GM12891 (cell line): Measurements from ENCODE around the gene NUP210L.

Experiments
- DNase-seq: peaks from one replicate; pipeline ENCODE4 v3.0.0; 2011; ENCODE audit warnings: low spot score; ENCODE audit not compliant: insufficient read length
- FAIRE-seq: peaks from 2 replicates; lab custom pipeline; 2011; peaks lifted over from hg19 to GRCh38; lab: Jason Lieb, UNC
- PAX5 ChIP-seq: IDR thresholded peaks from 2 replicates; pipeline ENCODE4 v1.6.1; 2011; ENCODE audit warnings: low read length, moderate library complexity, mild to moderate bottlenecking; ENCODE audit not compliant: insufficient read depth, severe bottlenecking
- POLR2A ChIP-seq: IDR thresholded peaks from 2 replicates; pipeline ENCODE4 v1.6.1; 2011; ENCODE audit warnings: low read depth, low read length, control low read depth
- POLR2AphosphoS5 ChIP-seq: IDR thresholded peaks from 2 replicates; pipeline ENCODE4 v1.6.1; 2011; ENCODE audit warnings: low read depth, low read length, control low read depth
- POU2F2 ChIP-seq: IDR thresholded peaks from 2 replicates; pipeline ENCODE4 v1.6.1; 2011; ENCODE audit warnings: low read depth, mild to moderate bottlenecking, control low read depth, low read length, moderate library complexity
- SPI1 ChIP-seq: IDR thresholded peaks from 2 replicates; pipeline ENCODE4 v1.6.1; 2011; ENCODE audit warnings: low read depth, low read length, control low read depth
- TAF1 ChIP-seq: IDR thresholded peaks from 2 replicates; pipeline ENCODE4 v1.6.1; 2011; ENCODE audit warnings: low read depth, low read length, control low read depth

The NUP210L gene

DNA sequence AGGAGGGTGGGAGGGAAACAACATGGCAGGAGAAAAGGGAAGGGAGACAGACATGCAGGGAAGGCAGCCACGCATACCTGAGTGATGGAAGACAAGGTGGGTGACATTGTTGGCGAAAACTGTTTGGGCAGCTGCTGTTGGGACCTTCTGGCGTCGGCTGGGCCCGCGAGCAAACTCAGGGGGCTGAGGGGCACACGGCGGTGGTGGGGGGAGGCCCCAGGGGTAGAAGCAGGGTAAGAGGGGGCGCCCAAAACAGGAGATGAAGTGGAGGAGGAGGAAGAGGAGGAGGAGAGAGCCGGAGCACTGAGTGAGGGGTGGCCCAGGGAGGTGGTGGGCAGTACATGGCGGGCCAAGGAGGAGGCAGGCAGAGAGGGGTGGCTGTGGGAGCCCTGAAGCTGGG is 203.7 kb downstream of the NUP210L start:
- no peak for FAIRE-seq
- DNase-seq: no peak
- TF ChIP-seq POU2F2 (no peak), TAF1 (no peak), POLR2AphosphoS5 (no peak), SPI1 (no peak), POLR2A (no peak), PAX5 (no peak)

DNA sequence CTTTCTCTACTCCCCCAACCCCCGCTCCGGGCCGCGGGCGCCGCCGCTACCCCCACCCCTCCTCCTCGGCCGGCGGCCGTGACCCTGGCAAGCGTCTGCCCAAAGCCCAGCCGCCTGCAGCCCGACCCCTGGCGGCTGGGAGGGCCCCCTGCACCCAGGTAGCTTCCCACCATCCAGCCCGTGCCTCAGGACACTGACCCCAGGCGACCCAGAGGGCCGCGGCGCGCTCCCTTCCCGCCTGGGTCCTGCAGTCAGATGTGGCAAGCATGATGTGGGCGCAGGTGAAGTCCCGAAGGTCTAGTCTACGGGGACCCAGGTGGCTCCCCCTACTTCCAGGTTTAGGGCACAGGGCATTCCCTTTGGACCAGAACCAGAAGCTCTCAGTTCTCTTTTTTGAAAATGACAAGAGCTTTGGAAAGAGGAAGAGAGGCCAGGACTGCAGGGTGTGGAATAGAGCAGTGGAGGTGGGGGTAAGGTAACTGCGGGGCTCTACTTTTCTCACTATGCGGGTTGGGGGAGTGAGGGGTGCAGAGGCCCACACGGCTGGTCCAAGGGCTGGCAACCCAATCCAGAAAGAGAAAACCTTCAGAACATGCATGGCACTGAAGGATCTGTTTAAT is 208.1 kb downstream of the NUP210L start, which contains the start of gene DENND4B:
Gene DENND4B (minus strand): TSS at position 97 of the 620 bp plus-strand sequence. CDS start 2,344 bp downstream, outside the sequence.
- DNase-seq: peak; percentile 97
- peak; percentile 85 for FAIRE-seq
- TF ChIP-seq PAX5 (no peak), POLR2AphosphoS5 (peak; percentile 15), POLR2A (no peak), TAF1 (no peak), SPI1 (peak; percentile 74)

DNA sequence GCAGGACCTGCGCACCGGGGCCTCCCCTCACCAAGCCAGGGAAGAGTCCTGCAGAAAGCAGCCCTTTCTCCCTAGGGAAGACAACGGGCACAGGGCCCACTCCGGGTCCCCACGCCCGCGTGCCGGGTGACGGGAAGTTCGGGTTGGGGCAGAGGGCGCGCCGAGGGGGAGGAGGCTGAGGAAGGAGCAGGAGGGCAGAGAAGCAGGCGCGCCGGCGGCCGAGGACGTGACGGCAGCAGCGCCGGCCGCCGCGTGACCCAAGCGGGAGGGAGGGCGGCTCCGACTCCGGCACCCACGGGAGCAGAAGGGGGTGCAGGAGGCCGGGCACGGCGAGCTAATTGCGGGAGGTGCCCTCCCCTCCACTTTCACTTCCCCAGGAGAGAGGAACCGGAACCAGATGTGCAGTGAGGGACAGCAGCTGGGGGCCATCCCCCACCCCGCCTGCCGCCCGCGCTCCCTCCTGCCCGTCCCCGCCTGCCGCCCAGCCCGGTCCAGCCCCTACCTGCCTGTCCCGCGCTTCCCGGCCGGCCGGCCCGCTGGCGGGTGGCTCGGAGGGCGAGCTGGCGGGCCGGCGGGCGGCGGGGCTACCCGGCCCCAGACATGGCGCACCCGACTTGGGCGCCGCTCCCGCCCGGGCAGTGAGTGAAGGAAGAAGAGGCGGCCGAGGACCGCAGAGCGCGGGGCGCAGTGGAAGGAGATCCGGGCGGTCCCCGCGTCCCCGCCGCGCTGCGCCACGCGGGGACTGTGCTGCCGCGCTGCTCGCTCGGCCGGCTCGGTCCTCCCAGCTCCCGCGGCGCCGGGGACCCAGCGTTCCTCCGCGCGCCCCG is 208.9 kb downstream of the NUP210L start:
- TF ChIP-seq TAF1 (no peak), PAX5 (peak; percentile 71), SPI1 (peak; percentile 99), POLR2AphosphoS5 (peak; percentile 68; the same call in 1 of the 2 replicates), POLR2A (peak; percentile 52; the same call in 1 of the 2 replicates), POU2F2 (peak; percentile 86)
- FAIRE-seq (peak; percentile 100), DNase-seq (peak; percentile 93)

DNA sequence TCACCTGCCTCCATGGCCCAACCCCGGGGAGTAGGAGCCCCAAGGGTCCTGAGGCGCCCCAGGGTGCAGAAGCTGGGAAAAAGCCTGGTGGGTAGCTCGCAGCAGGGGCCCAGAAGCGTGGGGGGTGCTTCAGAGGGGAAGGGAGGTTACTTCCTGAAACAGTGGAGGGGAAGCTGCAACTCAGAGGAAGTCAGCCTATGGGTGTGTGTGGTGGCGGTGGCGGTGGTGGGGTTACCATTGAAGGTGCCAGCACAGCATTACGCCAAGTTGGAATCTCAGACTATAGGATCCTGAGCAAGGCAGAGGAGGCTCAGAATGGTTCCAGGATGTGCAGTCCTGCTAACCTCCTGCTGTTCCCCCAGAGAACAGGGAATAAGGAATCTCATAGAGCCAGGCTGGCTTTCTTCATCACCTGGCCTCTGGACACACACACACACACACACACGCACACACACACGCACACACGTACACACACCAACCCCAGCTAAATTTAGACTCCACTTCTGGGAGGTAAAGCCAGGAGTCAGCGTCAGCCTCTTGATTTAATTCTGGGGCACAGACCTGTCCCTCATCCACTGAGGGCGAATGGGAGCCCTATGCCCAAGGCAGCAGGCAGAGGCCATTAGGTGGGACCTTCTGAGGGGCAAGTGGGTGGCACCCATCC is 209.6 kb downstream of the NUP210L start:
- DNase-seq (peak; percentile 82), FAIRE-seq (no peak)
- TF ChIP-seq POLR2AphosphoS5 (no peak; the same call in 1 of the 2 replicates), POLR2A (peak; percentile 73), SPI1 (peak; percentile 76)

DNA sequence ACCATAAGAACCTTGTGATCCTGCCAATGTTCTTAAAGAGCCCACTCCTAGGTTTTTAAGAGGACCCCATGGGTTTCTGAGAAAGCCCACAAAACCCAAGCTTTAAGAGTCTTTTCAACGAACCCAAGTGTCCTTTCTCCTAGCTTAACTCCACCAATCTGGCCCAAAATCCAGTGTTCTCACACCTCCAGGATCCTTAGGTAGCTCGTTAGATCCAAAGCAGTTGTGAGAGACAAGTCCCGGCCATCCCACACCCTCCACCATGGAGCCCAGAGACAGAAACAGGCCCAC is 210.1 kb downstream of the NUP210L start:
- no peak for TF ChIP-seq POLR2AphosphoS5
- TF ChIP-seq TAF1: no peak
- TF ChIP-seq SPI1: no peak
- no peak for TF ChIP-seq POU2F2
- no peak for TF ChIP-seq PAX5
- TF ChIP-seq POLR2A: no peak
- FAIRE-seq (no peak), DNase-seq (no peak)

DNA sequence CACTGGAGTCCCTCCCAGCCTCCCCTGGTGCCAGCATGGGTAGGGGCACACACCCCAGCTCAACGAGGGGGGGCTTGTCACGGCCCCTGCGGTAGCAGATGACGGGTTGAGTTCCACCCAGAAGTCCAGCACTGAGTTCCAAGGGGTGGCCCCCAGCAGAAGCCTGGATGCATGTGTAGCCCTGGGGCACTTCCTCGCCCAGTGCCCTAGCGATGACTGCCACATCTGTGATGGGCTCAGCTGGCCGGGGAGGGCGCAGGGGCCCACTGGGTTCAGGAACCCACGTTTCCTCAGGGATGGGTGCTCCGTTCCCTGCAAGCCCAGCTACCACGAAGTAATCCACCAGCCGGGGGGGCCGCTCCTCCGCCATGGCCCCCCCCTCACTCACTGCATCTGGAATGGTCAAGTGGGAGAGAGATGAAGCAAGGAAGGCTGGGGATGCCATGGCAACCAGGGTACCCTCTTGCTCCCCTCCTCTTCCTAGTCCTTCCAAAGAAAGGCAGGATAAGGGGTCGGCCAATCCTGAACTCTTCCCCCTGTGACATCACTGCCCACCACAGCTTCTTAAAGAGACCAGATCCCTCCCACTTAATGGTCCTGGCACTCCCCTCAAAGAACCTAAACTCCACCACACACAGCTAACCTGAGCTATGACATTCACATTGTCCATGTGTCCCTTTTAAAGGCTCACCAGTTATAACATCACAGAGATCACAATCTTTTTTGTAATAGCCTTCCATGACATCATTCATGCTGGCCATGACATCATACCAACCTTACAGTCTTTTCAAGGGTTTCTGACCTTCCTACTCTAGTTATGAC is 210.7 kb downstream of the NUP210L start:
- FAIRE-seq (peak; percentile 60), DNase-seq (no peak)
- no peak for TF ChIP-seq POU2F2
- no peak for TF ChIP-seq TAF1

DNA sequence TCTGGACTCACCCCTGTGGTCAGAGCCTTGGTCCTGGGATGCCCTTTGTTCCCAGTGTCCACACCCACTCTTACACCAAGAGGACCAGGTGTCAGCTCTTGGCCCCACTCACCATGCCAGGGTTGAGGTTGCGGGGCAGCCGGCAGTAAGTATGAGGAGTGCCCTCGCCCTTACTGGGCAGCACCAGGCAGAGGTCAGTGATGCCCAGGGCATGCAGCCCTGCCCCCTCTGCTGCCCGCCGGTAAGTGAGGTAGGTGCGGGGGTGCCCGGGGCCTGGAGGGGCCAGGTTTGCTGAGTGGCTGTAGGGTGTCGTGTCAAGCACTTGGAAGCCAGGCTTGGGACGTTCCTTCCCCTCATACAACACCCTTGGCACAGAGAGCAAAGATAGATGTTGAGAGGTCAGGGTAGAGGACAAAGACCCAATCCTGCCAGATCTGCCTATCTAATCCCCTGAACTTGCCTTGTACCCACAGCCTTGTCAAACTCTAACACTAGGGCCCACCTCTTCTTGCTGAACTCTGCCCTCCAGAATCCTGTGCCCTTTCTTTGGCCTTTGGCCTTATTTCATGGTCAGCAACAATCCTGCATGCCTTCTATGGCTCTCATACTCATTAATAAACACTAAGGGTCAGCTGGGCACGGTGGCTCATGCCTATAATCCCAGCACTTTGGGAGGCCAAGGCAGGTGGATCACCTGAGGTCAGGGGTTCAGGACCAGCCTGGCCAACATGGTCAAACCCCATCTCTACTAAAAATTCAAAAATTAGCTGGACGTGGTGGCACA is 211.9 kb downstream of the NUP210L start:
- TF ChIP-seq POLR2AphosphoS5 (0 out of 2 replicates have a peak, but pooled peaks have one; percentile 14), SPI1 (no peak), PAX5 (no peak), POU2F2 (no peak), POLR2A (no peak), TAF1 (no peak)
- FAIRE-seq (no peak), DNase-seq (no peak)
